ENCODE data around the gene PRPF40B. TPM values are rescaled to one million over a fixed set of nuclear protein-coding genes. Genes with fewer than 3 reads are reported as not detected.

PRPF40B gene
- total RNA-seq, 2 donors from 2014 or later: 5.1 to 10.1 TPM

- H3K9me3 Mint-ChIP-seq: no peaks in the 10 kb centered on the region
- peak in 1 of 2 donors; percentile 29 for ATAC-seq
- no peaks in the 10 kb centered on the region for H3K36me3 Mint-ChIP-seq
- DNase-seq (ENCODE audit: low spot score in 2 of 2): no peak
- H3K27ac Mint-ChIP-seq: peak overlapping the region; percentile 6 to 17
These were observed 60.4 kb downstream of the PRPF40B start for GRCh38 chr12:49683599-49684309.

GRCh38 chr12:49684310-49684854 is 61.0 kb downstream of the PRPF40B start:
- Mint-ChIP-seq H3K27ac (peak overlapping the region in 1 of 2 donors; percentile 6), H3K9me3 (no peaks in the 10 kb centered on the region), H3K36me3 (no peaks in the 10 kb centered on the region)
- ATAC-seq (no peak), DNase-seq (ENCODE audit: low spot score in 2 of 2) (no peak)

- DNase-seq (ENCODE audit: low spot score in 2 of 2) (no peak), ATAC-seq (no peak)
- H3K9me3 Mint-ChIP-seq: no peaks in the 10 kb centered on the region
- H3K36me3 Mint-ChIP-seq: no peaks in the 10 kb centered on the region
- no peak overlapping the region for H3K27ac Mint-ChIP-seq
These were observed 64.6 kb downstream of the PRPF40B start for GRCh38 chr12:49687941-49688340.

- DNase-seq (ENCODE audit: low spot score in 2 of 2) (no peak), ATAC-seq (peak in 1 of 2 donors; percentile 50)
- Mint-ChIP-seq H3K9me3 (no peaks in the 10 kb centered on the region), H3K27ac (no peak overlapping the region), H3K36me3 (no peaks in the 10 kb centered on the region)
These were observed 65.9 kb downstream of the PRPF40B start for GRCh38 chr12:49689237-49689636.

- Mint-ChIP-seq H3K27ac (no peak overlapping the region), H3K36me3 (no peaks in the 10 kb centered on the region), H3K9me3 (no peaks in the 10 kb centered on the region)
- DNase-seq (ENCODE audit: low spot score in 2 of 2) (no peak), ATAC-seq (no peak)
These were observed 66.4 kb downstream of the PRPF40B start for GRCh38 chr12:49689785-49690184.

GRCh38 chr12:49692851-49693250 is 69.5 kb downstream of the PRPF40B start:
- Mint-ChIP-seq H3K9me3 (no peaks in the 10 kb centered on the region), H3K36me3 (no peaks in the 10 kb centered on the region), H3K27ac (no peak overlapping the region)
- DNase-seq (ENCODE audit: low spot score in 2 of 2) (no peak), ATAC-seq (no peak)

- ATAC-seq: no peak
- no peak overlapping the region for H3K27ac Mint-ChIP-seq
- no peaks in the 10 kb centered on the region for H3K9me3 Mint-ChIP-seq
- no peaks in the 10 kb centered on the region for H3K36me3 Mint-ChIP-seq
- DNase-seq (ENCODE audit: low spot score in 2 of 2): no peak
These were observed 70.6 kb downstream of the PRPF40B start for GRCh38 chr12:49693931-49694444.

Other genes with a start within 250 kb of the PRPF40B start
- 1 to 10 TPM in 1 of 2 donors, under 1 TPM in 1; 0.39 to 6.3 TPM for gene KCNH3, start 84.5 kb upstream of the PRPF40B start, total RNA-seq
- 10 to 100 TPM; 62.8 to 70.5 TPM for gene MCRS1, start 55.4 kb upstream of the PRPF40B start, total RNA-seq
- under 1 TPM; 0.16 to 0.18 TPM for gene FAM186B, start 17.9 kb upstream of the PRPF40B start, total RNA-seq
- 10 to 100 TPM; 25.9 to 27.6 TPM for gene FMNL3, start 83.8 kb downstream of the PRPF40B start, total RNA-seq
- gene TMBIM6, start 118.0 kb downstream of the PRPF40B start, total RNA-seq: 100 to 1,000 TPM; 361 to 467 TPM
- 1 to 10 TPM; 5.5 to 7.5 TPM for gene NCKAP5L, start 204.9 kb downstream of the PRPF40B start, total RNA-seq
- gene BCDIN3D, start 219.5 kb downstream of the PRPF40B start, total RNA-seq: 1 to 10 TPM; 2.5 to 5.4 TPM

Measured in activated naive CD4-positive, alpha-beta T cell treated with anti-CD3 and anti-CD28 coated beads, Interleukin-2, amount 50 U/mL, for 72 hours (primary cell).